GM12878 (cell line): ENCODE data around the gene FANCD2OS. TPM values are rescaled to one million over a fixed set of nuclear protein-coding genes. Genes with fewer than 3 reads are reported as not detected.
A peak's percentile ranks its signal among the peaks of the same experiment; 100 is the strongest.

Experiments
- ATAC-seq: fragments of 200-7000 bp; cut with Tn5 transposase; 3 replicates; pipeline ENCODE4 v1.9.1; 2020; ENCODE audit warnings: mild to moderate bottlenecking, moderate library complexity
- BruUV-seq: library from RNA; stranded (reverse); fragments of 400-500 nt; replicated peaks from 2 replicates; lab custom pipeline; 2021; lab: Mats Ljungman, UMichigan
- CTCF ChIA-PET: fragments of 300-600 bp; sonication (Branson Sonifier 250); formaldehyde crosslinking; extraction: SDS; loops from one replicate; lab custom pipeline; 2021; ENCODE audit warnings: inconsistent platforms; lab: Yijun Ruan, JAX
- POLR2A ChIA-PET: fragments of 350-600 bp; formaldehyde crosslinking; extraction: SDS; loops from one replicate; lab custom pipeline; 2021; ENCODE audit warnings: inconsistent platforms; lab: Charles Lee
- RAD21 ChIA-PET: fragments of 300-600 bp; sonication (Branson Sonifier 250); formaldehyde crosslinking; loops from one replicate; lab custom pipeline; 2023; ENCODE audit warnings: antibody characterized with exemption; ENCODE audit not compliant: unreplicated experiment; lab: Charles Lee
- SMC1A ChIA-PET: fragments of 300-600 bp; sonication (Branson Sonifier 250); formaldehyde crosslinking; loops from one replicate; lab custom pipeline; 2023; ENCODE audit not compliant: unreplicated experiment, uncharacterized antibody; lab: Charles Lee
- DNase-seq: peaks from one replicate; pipeline ENCODE4 v3.0.0-alpha.2; 2011; ENCODE audit warnings: low read depth, low spot score
- FAIRE-seq: peaks from 3 replicates; lab custom pipeline; 2011; peaks lifted over from hg19 to GRCh38; lab: Jason Lieb, UNC
- H2AFZ ChIP-seq: 2 replicates; pipeline ENCODE4 v1.6.0; 2011; ENCODE audit warnings: low read depth, low read length, control low read depth; ENCODE audit not compliant: control insufficient read depth
- H3K27ac ChIP-seq: 2 replicates; pipeline ENCODE4 v1.5.1; 2011; ENCODE audit warnings: control low read depth; ENCODE audit not compliant: control insufficient read depth, insufficient read depth
- H3K27me3 ChIP-seq, 2 experiments: replicated peaks in 1 of 2; 2 replicates each; pipeline versions ENCODE4 v1.6.0 to v1.6.1; 2011; ENCODE audit warnings: low read length in 1 of 2; ENCODE audit not compliant: control insufficient read depth in 2 of 2, insufficient read depth in 2 of 2
- H3K36me3 ChIP-seq, 2 experiments: 2 replicates each; pipeline ENCODE4 v1.5.1; 2011; ENCODE audit warnings: low read length in 1 of 2; ENCODE audit not compliant: control insufficient read depth in 2 of 2, insufficient read depth in 2 of 2
- H3K4me1 ChIP-seq: 2 replicates; pipeline ENCODE4 v1.6.1; 2011; ENCODE audit warnings: mild to moderate bottlenecking, low read length, moderate library complexity, mixed read lengths; ENCODE audit not compliant: control insufficient read depth, insufficient read depth
- H3K4me2 ChIP-seq: 2 replicates; pipeline ENCODE4 v1.6.0; 2011; ENCODE audit warnings: control low read depth; ENCODE audit not compliant: control insufficient read depth, insufficient read depth
- H3K4me3 ChIP-seq: fragments of 200-600 bp; sonication (generic); 2 replicates; pipeline ENCODE4 v1.5.1; 2016
- H3K79me2 ChIP-seq: 2 replicates; pipeline ENCODE4 v1.6.0; 2011; ENCODE audit warnings: low read length; ENCODE audit not compliant: control insufficient read depth, insufficient read depth
- H3K9ac ChIP-seq: 2 replicates; pipeline ENCODE4 v1.8.0; 2011; ENCODE audit warnings: low read length, control low read depth, mixed read lengths; ENCODE audit not compliant: control insufficient read depth, insufficient read depth
- H3K9me3 ChIP-seq: replicated peaks from 3 replicates; pipeline ENCODE4 v1.5.1; 2011; ENCODE audit warnings: mild to moderate bottlenecking, low read length; ENCODE audit not compliant: control insufficient read depth, insufficient read depth
- H4K20me1 ChIP-seq: 2 replicates; pipeline ENCODE4 v1.6.0; 2011; ENCODE audit not compliant: control insufficient read depth, insufficient read depth
- BCL11A ChIP-seq: IDR thresholded peaks from 2 replicates; pipeline ENCODE4 v1.6.1; 2011; ENCODE audit warnings: low read depth, low read length
- BMI1 ChIP-seq: fragments of 450-650 bp; IDR thresholded peaks from 2 replicates; pipeline ENCODE4 v1.6.1; 2016; ENCODE audit warnings: mild to moderate bottlenecking, moderate library complexity, borderline replicate concordance
- EED ChIP-seq: sonication (generic); IDR thresholded peaks from 2 replicates; pipeline ENCODE4 v1.6.1; 2016; ENCODE audit warnings: antibody characterized with exemption, low read depth
- JUNB ChIP-seq: IDR thresholded peaks from 2 replicates; pipeline ENCODE4 v1.6.1; 2016; ENCODE audit warnings: antibody characterized with exemption, mild to moderate bottlenecking
- SIX5 ChIP-seq: IDR thresholded peaks from 2 replicates; pipeline ENCODE4 v1.6.1; 2011; ENCODE audit warnings: mild to moderate bottlenecking, low read depth, low read length, moderate library complexity; ENCODE audit not compliant: severe bottlenecking
- SPI1 ChIP-seq: IDR thresholded peaks from 2 replicates; pipeline ENCODE4 v1.6.1; 2011; ENCODE audit warnings: low read depth, mild to moderate bottlenecking, low read length, moderate library complexity, borderline replicate concordance; ENCODE audit not compliant: insufficient read depth
- WGBS: methylation state at CpG from one replicate; pipeline ENCODE4 v1.1.6; 2016; ENCODE audit warnings: low lambda C conversion rate; ENCODE audit not compliant: insufficient replicate concordance, insufficient coverage; ENCODE audit errors: missing lambda C conversion rate; 5-methylcytosine and 5-hydroxymethylcytosine counted together
- in situ Hi-C: fragments of 300-500 bp; cut with MboI; formaldehyde crosslinking; loops from 9 replicates; pipeline ENCODE4 v1.14.3; 2018; ENCODE audit warnings: mixed read lengths
- intact Hi-C: fragments of 100-400 bp; cut with micrococcal nuclease; formaldehyde crosslinking; loops from one replicate; pipeline ENCODE4 v1.14.2; 2022; ENCODE audit not compliant: unreplicated experiment
- polyA plus RNA-seq, 11 experiments: library from polyadenylated mRNA; depleted of rRNA in 4 of 11; unstranded in 6 of 11; stranded (reverse) in 5 of 11; fragments of >200 nt; fragmentation: Nextera tagmentation in 4 of 11; fragmentation: Illumina TruSeq in 1 of 11; extraction: Ambion mirVana in 4 of 11; extraction: Trizol in 1 of 11; gene quantifications; 1 replicate in 1 of 11; 2 replicates in 10 of 11; pipeline versions ENCODE4 v1.2.1 to v1.2.3, GENCODE V29; 2011 to 2016; ENCODE audit warnings: inconsistent platforms in 2 of 11, missing spikeins in 2 of 11, low read depth in 1 of 11
- total RNA-seq, 4 experiments: library from RNA; depleted of rRNA in 3 of 4; stranded (reverse); fragments of >200 nt in 3 of 4; fragmentation: Illumina TruSeq in 1 of 4; extraction: Trizol in 1 of 4; gene quantifications; 2 replicates each; pipeline versions ENCODE4 v1.2.1 to v1.2.3, GENCODE V29; 2013 to 2021
- TF ChIP-seq, protein P1 (sequence below): fragments of 450-650 bp; IDR thresholded peaks from 2 replicates; pipeline ENCODE4 v1.6.1; 2017; ENCODE audit warnings: mild to moderate bottlenecking

The FANCD2OS gene
- total and polyA plus RNA-seq, 10 of the 15 experiments (the other 5 are each of a cell fraction or from before 2014, with no cell fraction given), result 0.38 to 0.42 TPM; not detected in 8

- H3K9ac ChIP-seq, result no peak overlapping the region
- no peaks in the 10 kb centered on the region for H3K4me1 ChIP-seq
- no peak overlapping the region for H3K4me3 ChIP-seq
- FAIRE-seq (no peak), ATAC-seq (no peak), DNase-seq (no peak)
- peaks cover 13% of the 10 kb centered on the region for H3K79me2 ChIP-seq
- peaks cover 7 to 22% of the 10 kb centered on the region in 2 experiments for H3K36me3 ChIP-seq
- no peak overlapping the region for H3K27ac ChIP-seq
- 79% methylated on average over 6 of the region's 6 CpGs for WGBS
- H4K20me1 ChIP-seq, result no peaks in the 10 kb centered on the region
- CTCF ChIA-PET, result interaction anchor here (1.7 kb wide), 1 partner anchor 13 kb away, joined by 9 read pairs; no protein-coding TSS in a partner anchor
- H3K9me3 ChIP-seq, result no peaks in the 10 kb centered on the region
- POLR2A ChIA-PET, result interaction anchor here (1.2 kb wide), 1 partner anchor 41 kb away, joined by 7 read pairs; no protein-coding TSS in a partner anchor
- SMC1A ChIA-PET, result interaction anchor here (0.9 to 1.8 kb wide), 4 partner anchors 9 to 22 kb away, joined by 3 to 5 read pairs (median 4); no protein-coding TSS in a partner anchor
- no peak overlapping the region for H2AFZ ChIP-seq
- no TSS peak for BruUV-seq
- RAD21 ChIA-PET, result no interaction called here
- intact Hi-C loops (no loop called here), in situ Hi-C loops (no loop called here)
- H3K27me3 ChIP-seq, result no peaks in the 10 kb centered on the region
- TF ChIP-seq, protein P1, sequence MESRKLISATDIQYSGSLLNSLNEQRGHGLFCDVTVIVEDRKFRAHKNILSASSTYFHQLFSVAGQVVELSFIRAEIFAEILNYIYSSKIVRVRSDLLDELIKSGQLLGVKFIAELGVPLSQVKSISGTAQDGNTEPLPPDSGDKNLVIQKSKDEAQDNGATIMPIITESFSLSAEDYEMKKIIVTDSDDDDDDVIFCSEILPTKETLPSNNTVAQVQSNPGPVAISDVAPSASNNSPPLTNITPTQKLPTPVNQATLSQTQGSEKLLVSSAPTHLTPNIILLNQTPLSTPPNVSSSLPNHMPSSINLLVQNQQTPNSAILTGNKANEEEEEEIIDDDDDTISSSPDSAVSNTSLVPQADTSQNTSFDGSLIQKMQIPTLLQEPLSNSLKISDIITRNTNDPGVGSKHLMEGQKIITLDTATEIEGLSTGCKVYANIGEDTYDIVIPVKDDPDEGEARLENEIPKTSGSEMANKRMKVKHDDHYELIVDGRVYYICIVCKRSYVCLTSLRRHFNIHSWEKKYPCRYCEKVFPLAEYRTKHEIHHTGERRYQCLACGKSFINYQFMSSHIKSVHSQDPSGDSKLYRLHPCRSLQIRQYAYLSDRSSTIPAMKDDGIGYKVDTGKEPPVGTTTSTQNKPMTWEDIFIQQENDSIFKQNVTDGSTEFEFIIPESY, result no peak
- TF ChIP-seq JUNB (no peak), EED (no peak), BCL11A (no peak), BMI1 (no peak)
- H3K4me2 ChIP-seq, result no peak overlapping the region
Observed at GRCh38 chr3:10150987-10151386, 42.9 kb upstream of the FANCD2OS start.

GRCh38 chr3:10149226-10149625 is 41.2 kb upstream of the FANCD2OS start:
- peaks cover 30% of the 10 kb centered on the region for H3K79me2 ChIP-seq
- no peak overlapping the region for H3K4me2 ChIP-seq
- ChIA-PET SMC1A (no interaction called here), POLR2A (interaction anchor here (0.9 kb wide), 1 partner anchor 99 kb away, joined by 4 read pairs; the partner anchor contains the start of gene TATDN2), RAD21 (interaction anchor here (1.6 kb wide), 1 partner anchor 16 kb away, joined by 4 read pairs; no protein-coding TSS in a partner anchor), CTCF (interaction anchor here (0.8 to 1.0 kb wide), 2 partner anchors 75 to 173 kb away, joined by 3 read pairs; no protein-coding TSS in a partner anchor)
- no peaks in the 10 kb centered on the region for H3K4me1 ChIP-seq
- no peak for FAIRE-seq
- intact Hi-C loops (no loop called here), in situ Hi-C loops (no loop called here)
- H3K27me3 ChIP-seq, result no peaks in the 10 kb centered on the region
- peak; percentile 33 for ATAC-seq
- peaks cover 7 to 18% of the 10 kb centered on the region in 2 experiments for H3K36me3 ChIP-seq
- no peak overlapping the region for H3K9ac ChIP-seq
- no peak for DNase-seq
- no peaks in the 10 kb centered on the region for H3K9me3 ChIP-seq
- H3K27ac ChIP-seq, result no peak overlapping the region
- H3K4me3 ChIP-seq, result no peak overlapping the region
- no TSS peak for BruUV-seq
- no peak overlapping the region for H2AFZ ChIP-seq
- H4K20me1 ChIP-seq, result no peaks in the 10 kb centered on the region
- WGBS, result 83% methylated on average over 8 of the region's 8 CpGs
- peak; percentile 64; the same call in 1 of the 2 replicates for TF ChIP-seq SPI1
- no peak for TF ChIP-seq SIX5
- TF ChIP-seq, all 136 proteins: peak for 1
